ENCODE data around the gene KLHL25. TPM values are rescaled to one million over a fixed set of nuclear protein-coding genes. Genes with fewer than 3 reads are reported as not detected.

Gene KLHL25
- total RNA-seq, 1 experiment from 2014 or later: 16.0 TPM

DNA sequence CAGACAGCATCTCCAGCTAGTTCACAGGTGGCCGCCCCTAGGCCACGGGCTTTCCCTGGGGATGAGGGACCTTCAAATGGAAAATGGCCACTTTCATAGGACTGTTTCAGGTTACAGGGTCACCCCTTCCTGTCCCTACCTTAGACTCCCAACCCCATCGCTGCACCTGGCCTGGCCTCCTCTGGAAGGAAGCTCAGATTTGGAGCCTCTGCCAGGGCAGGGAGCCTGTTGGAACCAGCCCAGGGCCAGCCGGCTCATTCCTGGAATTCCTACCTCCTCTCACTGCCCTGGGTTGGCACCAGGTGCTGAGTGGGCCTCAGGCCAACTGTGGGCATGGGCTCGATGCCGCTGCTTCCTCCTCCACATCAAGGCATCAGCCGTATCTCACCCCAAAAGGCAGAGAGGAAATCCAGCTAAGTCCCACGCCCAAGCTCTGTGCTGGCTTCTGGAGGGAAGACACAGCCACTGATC, 42.2 kb downstream of the KLHL25 start:
- no peak for DNase-seq
- H3K9me3 Mint-ChIP-seq (ENCODE audit: low read depth, unreplicated experiment): no peaks in the 10 kb centered on the region
- peaks cover 49% of the 10 kb centered on the region for H3K36me3 Mint-ChIP-seq (ENCODE audit: insufficient read depth, unreplicated experiment)
- intact Hi-C loops (cut with micrococcal nuclease; ENCODE audit: unreplicated experiment): no loop called here
- no peaks in the 10 kb centered on the region for H3K4me1 Mint-ChIP-seq (ENCODE audit: low read depth, unreplicated experiment)
- BruUV-seq (replicated peaks): no TSS peak
- H3K27me3 Mint-ChIP-seq (ENCODE audit: unreplicated experiment): no peaks in the 10 kb centered on the region
- peak overlapping the region; percentile 23 for H3K27ac Mint-ChIP-seq (ENCODE audit: unreplicated experiment)
- H3K4me3 Mint-ChIP-seq (ENCODE audit: low read depth, unreplicated experiment): no peak overlapping the region
- CTCF ChIA-PET: no interaction called here
- no peak for TF ChIP-seq CTCF (IDR thresholded peaks at IDR 0.05; ENCODE audit: unreplicated experiment)

GRCh38 chr15:85752124-85752475, 42.6 kb downstream of the KLHL25 start:
- no peak for TF ChIP-seq CTCF (IDR thresholded peaks at IDR 0.05; ENCODE audit: unreplicated experiment)
- DNase-seq: no peak
- BruUV-seq (replicated peaks): no TSS peak
- CTCF ChIA-PET: no interaction called here
- Mint-ChIP-seq H3K36me3 (ENCODE audit: insufficient read depth, unreplicated experiment) (peaks cover 51% of the 10 kb centered on the region), H3K4me3 (ENCODE audit: low read depth, unreplicated experiment) (no peak overlapping the region), H3K27ac (ENCODE audit: unreplicated experiment) (no peak overlapping the region), H3K4me1 (ENCODE audit: low read depth, unreplicated experiment) (no peaks in the 10 kb centered on the region), H3K27me3 (ENCODE audit: unreplicated experiment) (no peaks in the 10 kb centered on the region), H3K9me3 (ENCODE audit: low read depth, unreplicated experiment) (no peaks in the 10 kb centered on the region)
- intact Hi-C loops (cut with micrococcal nuclease; ENCODE audit: unreplicated experiment): no loop called here

DNA sequence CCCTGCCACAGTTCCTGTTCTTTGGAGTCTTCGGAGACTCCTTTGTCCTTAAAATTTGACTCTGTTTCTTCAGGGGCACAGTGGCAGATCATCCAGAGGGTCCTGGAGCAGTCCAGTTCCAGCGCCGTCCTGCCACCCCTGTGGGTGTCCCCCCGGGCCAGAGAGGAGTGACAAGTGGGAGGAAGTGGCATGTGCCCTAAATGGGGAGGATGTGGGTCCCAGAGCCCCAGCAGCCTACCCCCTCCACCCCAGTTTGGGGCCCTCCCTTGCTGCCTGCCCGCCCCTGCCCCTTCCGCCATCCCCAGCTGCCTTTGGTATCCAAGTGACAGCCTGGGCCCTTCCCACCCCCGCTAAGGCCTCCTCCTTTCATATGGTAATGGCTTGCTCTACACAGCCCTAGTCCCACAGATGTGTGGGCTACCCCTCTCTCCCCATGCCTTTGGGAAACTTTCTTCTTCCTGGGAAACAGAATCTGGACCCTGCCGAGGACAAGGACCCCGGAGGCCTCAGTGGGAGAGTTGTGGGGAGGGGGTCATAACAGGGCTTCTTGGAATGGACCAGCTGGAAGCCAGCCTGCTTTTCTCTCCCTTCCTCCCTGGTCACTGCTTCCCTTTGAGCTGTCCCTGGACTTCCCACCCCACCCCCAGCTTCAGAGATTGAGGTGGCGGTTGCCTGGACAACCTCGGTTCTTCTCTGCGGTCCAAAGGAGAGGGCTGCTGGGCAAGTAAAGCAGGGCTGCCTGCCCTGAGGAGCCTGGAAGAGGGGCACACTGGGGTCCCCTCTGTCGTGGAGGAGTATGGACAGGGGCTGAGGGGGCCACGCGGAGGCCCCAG, 43.2 kb downstream of the KLHL25 start:
- Mint-ChIP-seq H3K36me3 (ENCODE audit: insufficient read depth, unreplicated experiment) (peaks cover 57% of the 10 kb centered on the region), H3K4me1 (ENCODE audit: low read depth, unreplicated experiment) (no peaks in the 10 kb centered on the region), H3K9me3 (ENCODE audit: low read depth, unreplicated experiment) (no peaks in the 10 kb centered on the region), H3K4me3 (ENCODE audit: low read depth, unreplicated experiment) (no peak overlapping the region), H3K27me3 (ENCODE audit: unreplicated experiment) (no peaks in the 10 kb centered on the region), H3K27ac (ENCODE audit: unreplicated experiment) (no peak overlapping the region)
- BruUV-seq (replicated peaks): no TSS peak
- no peak for DNase-seq
- TF ChIP-seq CTCF (IDR thresholded peaks at IDR 0.05; ENCODE audit: unreplicated experiment): no peak
- CTCF ChIA-PET: no interaction called here
- intact Hi-C loops (cut with micrococcal nuclease; ENCODE audit: unreplicated experiment): no loop called here

GRCh38 chr15:85750319-85751290, 44.1 kb downstream of the KLHL25 start:
- no peak overlapping the region for H3K4me3 Mint-ChIP-seq (ENCODE audit: low read depth, unreplicated experiment)

More at GRCh38 chr15:85750319-85751290, 44.1 kb downstream of the KLHL25 start:
- no TSS peak for BruUV-seq (replicated peaks)
- no peak for TF ChIP-seq CTCF (IDR thresholded peaks at IDR 0.05; ENCODE audit: unreplicated experiment)
- H3K27me3 Mint-ChIP-seq (ENCODE audit: unreplicated experiment): no peaks in the 10 kb centered on the region
- H3K36me3 Mint-ChIP-seq (ENCODE audit: insufficient read depth, unreplicated experiment): peaks cover 66% of the 10 kb centered on the region
- intact Hi-C loops (cut with micrococcal nuclease; ENCODE audit: unreplicated experiment): no loop called here
- no peaks in the 10 kb centered on the region for H3K9me3 Mint-ChIP-seq (ENCODE audit: low read depth, unreplicated experiment)
- H3K4me1 Mint-ChIP-seq (ENCODE audit: low read depth, unreplicated experiment): no peaks in the 10 kb centered on the region
- CTCF ChIA-PET: no interaction called here
- DNase-seq: no peak
- H3K27ac Mint-ChIP-seq (ENCODE audit: unreplicated experiment): no peak overlapping the region
